Esophagus squamous epithelium (tissue), 4 donors: ENCODE data around the gene TTC31.

Source experiments
- POLR2A ChIP-seq, 4 donors: fragments of 450-650 bp; IDR thresholded peaks; one replicate each; pipeline ENCODE4 v1.6.1; 2017; ENCODE audit warnings: antibody characterized with exemption in 4 of 4, mild to moderate bottlenecking in 4 of 4, moderate library complexity in 3 of 4
- TF ChIP-seq, protein P1 (sequence below), 6 experiments: fragments of 450-650 bp in 4 of 6; fragments of 200-600 bp in 2 of 6; sonication (generic) in 2 of 6; IDR thresholded peaks; one replicate each; pipeline ENCODE4 v1.5.1; 2016 to 2019; ENCODE audit warnings: antibody characterized with exemption in 6 of 6, mild to moderate bottlenecking in 4 of 6, moderate library complexity in 4 of 6

DNA sequence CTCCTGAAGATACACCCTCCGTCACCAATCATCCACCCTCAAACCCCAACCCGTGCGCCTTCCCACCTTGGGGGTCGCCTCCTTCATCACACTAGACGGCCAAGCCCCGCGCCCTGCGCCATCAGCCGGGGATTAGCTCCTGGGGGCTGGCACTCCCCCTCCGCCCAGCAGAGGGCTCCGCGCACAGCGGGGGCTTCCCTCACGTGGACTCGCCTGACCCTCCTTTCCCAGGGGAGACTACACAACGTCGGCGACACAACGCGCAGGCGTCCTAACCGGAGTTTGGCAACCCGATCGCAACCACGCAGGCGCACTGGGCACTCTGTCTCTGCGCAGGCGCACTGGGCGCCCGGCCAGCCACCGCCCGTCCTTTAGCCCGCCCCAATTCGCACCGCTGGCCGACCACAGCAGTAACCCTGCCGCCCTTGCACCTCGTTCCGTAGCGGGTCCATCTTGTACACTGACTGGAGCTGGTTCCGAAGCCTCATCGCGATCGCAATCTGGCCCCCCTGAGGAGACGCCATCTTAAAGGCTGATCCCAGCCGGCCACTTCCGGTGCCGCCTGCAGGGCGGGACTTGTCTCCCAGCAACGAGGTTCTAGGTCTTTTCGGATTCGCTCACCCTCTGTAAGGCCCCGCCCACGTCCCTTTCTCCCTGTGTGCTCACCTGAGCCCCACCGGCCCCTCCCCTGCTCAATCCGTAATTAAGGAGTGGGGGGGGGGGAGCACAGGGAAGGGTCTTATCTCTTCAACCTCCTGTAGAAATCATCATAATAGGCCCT lies 24.5 kb downstream of the TTC31 start, which contains the start of gene PCGF1:
- TF ChIP-seq, protein P1, sequence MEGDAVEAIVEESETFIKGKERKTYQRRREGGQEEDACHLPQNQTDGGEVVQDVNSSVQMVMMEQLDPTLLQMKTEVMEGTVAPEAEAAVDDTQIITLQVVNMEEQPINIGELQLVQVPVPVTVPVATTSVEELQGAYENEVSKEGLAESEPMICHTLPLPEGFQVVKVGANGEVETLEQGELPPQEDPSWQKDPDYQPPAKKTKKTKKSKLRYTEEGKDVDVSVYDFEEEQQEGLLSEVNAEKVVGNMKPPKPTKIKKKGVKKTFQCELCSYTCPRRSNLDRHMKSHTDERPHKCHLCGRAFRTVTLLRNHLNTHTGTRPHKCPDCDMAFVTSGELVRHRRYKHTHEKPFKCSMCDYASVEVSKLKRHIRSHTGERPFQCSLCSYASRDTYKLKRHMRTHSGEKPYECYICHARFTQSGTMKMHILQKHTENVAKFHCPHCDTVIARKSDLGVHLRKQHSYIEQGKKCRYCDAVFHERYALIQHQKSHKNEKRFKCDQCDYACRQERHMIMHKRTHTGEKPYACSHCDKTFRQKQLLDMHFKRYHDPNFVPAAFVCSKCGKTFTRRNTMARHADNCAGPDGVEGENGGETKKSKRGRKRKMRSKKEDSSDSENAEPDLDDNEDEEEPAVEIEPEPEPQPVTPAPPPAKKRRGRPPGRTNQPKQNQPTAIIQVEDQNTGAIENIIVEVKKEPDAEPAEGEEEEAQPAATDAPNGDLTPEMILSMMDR (IDR thresholded peaks at IDR 0.05), result peak in 5 of 6 experiments; percentile 8 to 38 (median 20)
- peak in 3 of 4 donors; percentile 25 to 55 (median 30) for TF ChIP-seq POLR2A (IDR thresholded peaks at IDR 0.05)
